Measurements from ENCODE around the gene ZNF296. TPM values are rescaled to one million over a fixed set of nuclear protein-coding genes. Genes with fewer than 3 reads are reported as not detected.

ZNF296 gene
- total and polyA plus RNA-seq, 2 donors (not counting 3 experiments of a cell fraction or from before 2014, with no cell fraction given), result 0.35 to 1.8 TPM

- dilution Hi-C loops (cut with MboI; ENCODE audit: extremely low pct_ligation_motif_present, low sequenced_read_pairs), result no loop called here
- POLR2A ChIA-PET, result no interaction called here
These were observed 30.5 kb downstream of the ZNF296 start for GRCh38 chr19:45045671-45046353.

More at GRCh38 chr19:45045671-45046353, 30.5 kb downstream of the ZNF296 start:
- H3K36me3 ChIP-seq (ENCODE audit: control insufficient read depth in 2 of 2, extremely low read depth in 1 of 2, insufficient read depth in 2 of 2, low read length in 2 of 2), result peaks cover 5 to 29% of the 10 kb centered on the region in 2 experiments
- TF ChIP-seq GATA2 (IDR thresholded peaks at IDR 0.05; ENCODE audit: insufficient read depth, insufficient read length, low read depth, low read length) (no peak), MAX (IDR thresholded peaks at IDR 0.05; ENCODE audit: insufficient read depth, insufficient read length) (no peak), FOS (IDR thresholded peaks at IDR 0.05; ENCODE audit: borderline replicate concordance, insufficient read depth, low read length) (no peak), EZH2 (IDR thresholded peaks at IDR 0.05; ENCODE audit: borderline replicate concordance, low read depth, low read length, severe bottlenecking) (no peak), MYC (IDR thresholded peaks at IDR 0.05; ENCODE audit: low read depth, low read length) (no peak), POLR2A (IDR thresholded peaks at IDR 0.05; ENCODE audit: low read depth, low read length) (no peak), POLR2AphosphoS5 (IDR thresholded peaks at IDR 0.05; ENCODE audit: insufficient read depth, low read depth, low read length) (no peak), JUN (IDR thresholded peaks at IDR 0.05; ENCODE audit: borderline replicate concordance, insufficient read depth, insufficient read length, low read depth) (no peak)
- TF ChIP-seq, protein P1, sequence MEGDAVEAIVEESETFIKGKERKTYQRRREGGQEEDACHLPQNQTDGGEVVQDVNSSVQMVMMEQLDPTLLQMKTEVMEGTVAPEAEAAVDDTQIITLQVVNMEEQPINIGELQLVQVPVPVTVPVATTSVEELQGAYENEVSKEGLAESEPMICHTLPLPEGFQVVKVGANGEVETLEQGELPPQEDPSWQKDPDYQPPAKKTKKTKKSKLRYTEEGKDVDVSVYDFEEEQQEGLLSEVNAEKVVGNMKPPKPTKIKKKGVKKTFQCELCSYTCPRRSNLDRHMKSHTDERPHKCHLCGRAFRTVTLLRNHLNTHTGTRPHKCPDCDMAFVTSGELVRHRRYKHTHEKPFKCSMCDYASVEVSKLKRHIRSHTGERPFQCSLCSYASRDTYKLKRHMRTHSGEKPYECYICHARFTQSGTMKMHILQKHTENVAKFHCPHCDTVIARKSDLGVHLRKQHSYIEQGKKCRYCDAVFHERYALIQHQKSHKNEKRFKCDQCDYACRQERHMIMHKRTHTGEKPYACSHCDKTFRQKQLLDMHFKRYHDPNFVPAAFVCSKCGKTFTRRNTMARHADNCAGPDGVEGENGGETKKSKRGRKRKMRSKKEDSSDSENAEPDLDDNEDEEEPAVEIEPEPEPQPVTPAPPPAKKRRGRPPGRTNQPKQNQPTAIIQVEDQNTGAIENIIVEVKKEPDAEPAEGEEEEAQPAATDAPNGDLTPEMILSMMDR (IDR thresholded peaks at IDR 0.05; ENCODE audit: extremely low read depth in 1 of 2, insufficient read depth in 1 of 2, low read depth in 1 of 2, low read length in 2 of 2), result no peak
- H4K20me1 ChIP-seq (replicated peaks; ENCODE audit: control insufficient read depth, extremely low read depth, insufficient read depth, low read length), result no peaks in the 10 kb centered on the region
- H3K9me1 ChIP-seq (replicated peaks; ENCODE audit: control insufficient read depth, extremely low read depth, insufficient read depth, low read length), result no peaks in the 10 kb centered on the region
- no peaks in the 10 kb centered on the region for H3K27me3 ChIP-seq (ENCODE audit: control insufficient read depth in 2 of 2, insufficient read depth in 2 of 2, low read length in 2 of 2)
- no TSS peak for BruUV-seq (replicated peaks)
- peaks cover 68% of the 10 kb centered on the region for H3K79me2 ChIP-seq (ENCODE audit: control insufficient read depth, insufficient read depth, low read length)
- H3K9ac ChIP-seq (replicated peaks; ENCODE audit: extremely low read depth, insufficient read depth, low read length), result no peak overlapping the region
- H3K9me3 ChIP-seq (replicated peaks; ENCODE audit: control insufficient read depth, insufficient read depth, low read length), result no peaks in the 10 kb centered on the region
- no peak overlapping the region for H3K4me3 ChIP-seq (replicated peaks in 1 of 3; ENCODE audit: insufficient read depth in 1 of 3, low read depth in 1 of 3, low read length in 3 of 3)
- H3K4me2 ChIP-seq (ENCODE audit: insufficient read depth, low read length), result no peak overlapping the region
- no peaks in the 10 kb centered on the region for H3K4me1 ChIP-seq (ENCODE audit: control insufficient read depth, extremely low read depth, insufficient read depth, low read length)
- FAIRE-seq (no peak), DNase-seq (ENCODE audit: low read depth, low spot score) (no peak)
- H2AFZ ChIP-seq (ENCODE audit: low read depth, low read length), result no peak overlapping the region
- intact Hi-C loops (cut with micrococcal nuclease), result no loop called here
- CTCF ChIA-PET, result no interaction called here
- H3K27ac ChIP-seq (ENCODE audit: insufficient read depth, low read depth, low read length), result no peak overlapping the region
